Right hindlimb (tissue), 1 donor: ENCODE measurements around the gene LRRC8E.

ENCODE experiments used
- DNase-seq: peaks from one replicate; pipeline ENCODE4 v3.0.0-alpha.2; 2018

The LRRC8E gene

DNA sequence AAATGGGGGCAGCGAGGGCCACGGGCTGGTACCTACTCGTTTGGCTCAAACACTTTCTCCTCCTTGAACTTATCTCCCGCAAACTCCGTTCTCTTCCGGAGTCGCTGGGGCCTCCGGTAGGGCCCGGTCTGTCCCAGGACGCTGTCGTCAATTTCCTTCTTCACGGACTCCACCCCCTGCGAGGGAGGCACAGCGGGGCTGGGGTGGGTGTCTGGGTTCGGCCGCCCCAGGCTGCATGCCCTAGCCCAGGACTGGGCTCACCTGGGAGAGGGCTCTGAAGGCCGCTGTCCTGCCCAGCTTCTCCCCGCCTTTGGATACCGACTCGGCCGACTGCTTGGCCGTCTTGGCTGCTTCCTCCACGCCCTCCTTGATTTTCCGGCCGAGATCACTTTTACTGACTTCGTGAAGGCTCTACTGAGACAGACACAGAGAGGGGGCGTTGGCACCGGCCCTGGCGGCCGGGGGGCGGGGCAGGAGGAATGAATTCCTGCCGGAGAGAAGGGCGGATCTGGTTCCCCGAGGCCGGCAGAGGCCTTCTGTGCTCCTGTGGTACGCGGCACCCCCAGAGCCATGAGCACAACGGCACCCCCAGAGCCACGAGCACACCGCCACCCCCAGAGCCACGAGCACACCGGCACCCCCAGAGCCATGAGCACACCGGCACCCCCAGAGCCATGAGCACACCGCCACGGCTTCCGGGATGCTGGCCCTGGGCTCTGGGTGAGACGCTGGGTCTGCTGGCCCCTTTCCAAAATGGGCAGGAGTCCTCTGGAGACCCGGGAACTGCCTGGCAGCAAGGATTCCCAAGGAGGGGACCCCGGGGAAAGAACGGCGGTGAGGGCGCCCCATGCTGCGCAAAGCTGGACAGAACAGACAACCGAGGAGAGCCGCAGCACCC, 45.8 kb downstream of the LRRC8E start:
- DNase-seq, result peak; percentile 19

DNA sequence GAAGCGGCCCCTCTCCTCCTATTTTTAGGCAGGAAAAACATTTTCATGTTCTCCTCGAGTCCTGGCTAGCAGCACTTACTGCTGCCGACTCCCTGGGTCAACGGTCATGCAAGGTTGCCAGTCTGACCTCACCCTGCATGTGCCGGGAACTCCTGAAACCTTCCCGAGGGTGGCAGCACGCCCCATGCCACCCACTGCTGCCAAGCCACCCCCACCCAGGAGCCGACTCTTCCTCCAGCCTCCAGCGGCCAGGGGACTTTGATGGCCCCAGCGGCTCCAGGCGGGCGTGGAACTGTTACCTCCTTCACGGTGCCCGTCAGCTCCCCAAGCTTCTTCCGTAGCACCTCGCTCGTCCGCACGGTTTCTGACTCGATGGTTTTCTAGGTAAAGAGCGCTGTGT, 46.5 kb downstream of the LRRC8E start:
- no peak for DNase-seq

DNA sequence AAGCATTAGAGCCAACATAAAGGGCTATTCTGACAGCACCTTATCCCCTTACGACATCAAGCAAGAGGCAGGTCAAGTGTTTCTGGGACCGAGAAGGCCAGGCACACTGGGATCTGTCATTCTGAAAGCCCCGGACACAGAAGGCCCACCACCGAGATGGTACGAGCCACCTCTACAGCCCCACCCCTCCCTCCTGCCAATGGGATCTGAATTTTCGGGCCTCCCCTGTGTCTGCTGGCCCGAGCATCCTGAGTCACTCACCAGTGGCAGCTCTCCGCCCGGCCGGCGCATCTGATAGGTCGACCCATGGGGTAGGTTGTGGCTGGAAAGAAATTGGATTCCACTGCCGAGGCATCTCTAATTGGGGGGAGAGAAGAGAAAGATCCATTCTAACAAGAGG, 52.5 kb downstream of the LRRC8E start:
- DNase-seq, result no peak

DNA sequence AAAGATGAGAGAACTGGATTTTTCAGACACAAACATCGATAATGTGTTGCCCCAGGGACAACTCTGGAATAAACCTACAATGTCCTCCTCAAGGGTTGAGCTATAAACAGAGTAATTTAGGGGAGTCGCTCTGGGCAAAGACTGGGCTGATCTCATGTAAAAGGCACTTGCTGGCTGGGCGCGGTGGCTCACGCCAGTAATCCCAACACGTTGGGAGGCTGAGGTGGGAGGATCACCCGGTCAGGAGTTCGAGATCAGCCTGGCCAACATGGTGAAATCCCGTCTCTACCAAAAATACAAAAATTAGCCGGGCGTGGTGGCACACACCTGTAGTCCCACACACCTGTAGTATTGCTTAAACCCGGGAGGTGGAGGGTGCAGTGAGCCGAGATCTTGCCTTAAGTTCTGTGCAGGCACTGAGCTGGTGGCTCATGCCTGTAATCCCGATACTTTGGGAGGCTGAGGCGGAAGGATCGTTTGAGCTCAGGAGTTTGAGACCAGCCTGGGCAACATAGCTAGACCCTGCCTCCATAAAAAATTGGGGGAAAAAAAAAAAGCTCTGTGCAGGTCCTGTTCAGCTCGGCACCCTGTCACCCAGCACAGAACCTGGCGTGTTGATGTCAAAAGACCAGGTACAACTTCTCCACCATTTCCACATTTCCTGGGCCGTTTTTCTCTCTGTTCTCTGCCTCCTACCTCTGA, 53.7 kb downstream of the LRRC8E start:
- DNase-seq, result no peak

DNA sequence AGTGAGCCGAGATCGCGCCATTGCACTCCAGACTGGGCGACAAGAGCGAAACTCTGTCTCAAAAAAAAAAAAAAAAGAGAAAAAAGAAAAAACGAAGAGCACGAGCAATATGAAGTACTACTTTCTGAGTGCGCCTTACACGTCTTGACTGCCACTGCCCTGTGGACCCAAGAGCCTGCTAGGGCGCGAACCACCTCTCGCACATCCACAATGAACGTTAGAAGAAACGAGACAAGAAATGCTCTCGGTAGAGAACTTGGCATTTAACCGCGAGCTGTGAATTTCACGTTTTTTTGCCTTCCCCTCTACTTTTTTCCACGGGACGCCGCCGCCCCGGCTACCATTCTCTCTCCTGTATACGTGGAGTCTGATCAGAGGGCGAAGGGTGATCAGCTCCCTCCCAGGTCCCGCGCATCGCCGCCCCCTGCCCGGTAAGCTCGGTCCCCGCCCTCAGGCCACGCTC, 54.7 kb downstream of the LRRC8E start:
- no peak for DNase-seq

DNA sequence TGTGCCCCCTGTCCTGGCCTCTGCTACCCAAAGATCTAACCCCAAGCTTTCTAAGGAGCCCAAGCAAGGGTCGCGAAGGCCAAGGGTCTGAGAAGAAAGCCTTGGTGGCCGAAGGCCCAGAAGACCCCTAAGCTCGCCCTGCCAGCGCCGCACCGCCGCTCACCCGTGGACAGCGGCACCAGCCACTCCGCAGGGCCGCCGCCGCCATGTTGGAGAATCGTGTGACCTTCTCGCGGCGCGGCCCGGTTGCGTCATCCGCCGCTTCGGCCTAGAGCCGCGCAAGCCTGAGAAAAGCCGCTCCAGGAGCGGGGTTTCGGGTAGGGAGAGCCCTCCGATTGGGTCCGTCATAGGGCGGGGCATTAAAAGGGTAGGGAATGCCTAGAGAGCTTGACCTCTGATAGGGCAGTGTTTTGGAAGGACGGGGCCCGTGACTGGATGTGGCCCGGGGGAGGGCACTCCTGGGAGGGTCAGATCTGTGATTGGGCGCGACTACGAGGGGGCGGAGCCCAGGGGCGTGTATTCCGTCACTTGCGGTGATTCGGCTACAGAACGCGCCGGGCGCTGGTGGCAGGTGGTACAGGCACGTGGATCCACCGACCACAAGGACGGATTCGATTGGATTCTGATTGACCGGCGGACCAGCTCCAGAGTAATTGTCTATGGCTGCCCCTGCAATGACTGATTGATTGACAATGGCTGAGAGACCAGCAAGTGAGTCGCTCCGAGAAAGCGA, 55.3 kb downstream of the LRRC8E start, which contains the start of gene TIMM44:
Gene TIMM44 (minus strand): TSS at position 223 of the 733 bp plus-strand sequence. CDS start 15 bp downstream, at position 208.
- peak; percentile 100 for DNase-seq

DNA sequence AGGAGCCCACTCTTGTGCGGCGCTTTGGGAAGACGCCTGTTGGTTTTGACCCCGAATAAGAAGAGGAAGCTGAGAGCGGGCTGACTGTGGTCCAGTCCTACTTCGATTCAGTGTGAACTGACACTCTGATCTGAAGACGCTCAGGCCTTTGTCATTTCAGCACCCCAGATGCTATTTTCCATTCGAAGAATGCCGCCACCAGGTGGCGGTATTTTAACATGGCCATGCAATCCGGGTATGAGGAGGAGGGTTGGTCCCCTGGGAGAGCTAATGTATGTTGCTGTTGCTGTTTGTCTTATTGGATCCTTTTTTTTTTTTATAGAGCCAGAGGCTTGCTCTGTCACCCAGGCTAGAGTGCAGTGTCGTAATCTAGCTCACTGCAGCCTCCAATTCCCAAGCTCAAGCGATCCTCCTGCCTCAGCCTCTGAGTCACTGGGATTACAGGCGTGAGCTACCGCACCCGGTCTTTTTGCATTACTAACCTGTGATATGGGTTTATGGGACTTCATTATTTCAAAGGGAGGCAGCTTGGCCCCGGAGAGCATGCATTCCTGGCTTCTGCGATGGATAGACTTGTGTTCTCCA, 56.0 kb downstream of the LRRC8E start:
- peak; percentile 91 for DNase-seq

DNA sequence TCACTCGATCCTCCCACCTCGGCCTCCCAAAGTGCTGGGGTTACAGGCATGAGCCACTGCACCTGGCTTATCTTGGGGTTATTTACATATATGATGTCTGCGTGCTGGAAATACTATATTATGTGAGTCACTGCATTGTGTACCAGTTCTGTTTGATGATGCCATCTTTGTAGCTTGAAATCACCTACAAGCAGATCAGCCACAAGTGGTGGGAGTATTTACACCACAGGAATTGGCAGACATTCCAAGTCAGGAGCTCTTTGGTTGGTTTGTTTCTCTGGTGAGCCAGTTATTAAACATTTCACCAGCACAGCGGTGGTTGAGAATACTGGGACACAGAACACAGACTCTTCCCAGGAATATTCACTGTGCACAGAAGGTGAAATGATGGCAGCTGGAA, 59.6 kb downstream of the LRRC8E start:
- DNase-seq, result no peak
